SH-SY5Y (cell line): ENCODE data around the gene COL18A1.

Source experiments
- GATA2 ChIP-seq: IDR thresholded peaks from 2 replicates; pipeline ENCODE4 v1.6.1; 2011; ENCODE audit warnings: mild to moderate bottlenecking, low read depth, low read length
- GATA3 ChIP-seq: IDR thresholded peaks from 2 replicates; pipeline ENCODE4 v1.6.1; 2011; ENCODE audit warnings: low read depth, mild to moderate bottlenecking, low read length, moderate library complexity

GRCh38 chr21:45456584-45457160 lies 51.7 kb downstream of the COL18A1 start:
- TF ChIP-seq GATA3 (no peak), GATA2 (no peak)
